Measurements from ENCODE around the gene IQSEC1. TPM values are rescaled to one million over a fixed set of nuclear protein-coding genes. Genes with fewer than 3 reads are reported as not detected.

IQSEC1 gene
- total and polyA plus RNA-seq, 7 experiments from 2014 or later, result 21.1 to 163 (median 70.2) TPM

GRCh38 chr3:13026534-13026933 lies 46.7 kb downstream of the IQSEC1 start:
- H3K36me3 Mint-ChIP-seq, result peaks cover 0 to 2% (median 0%) of the 10 kb centered on the region in 5 donors
- POLR2A ChIA-PET, result no interaction called here
- Histone ChIP-seq H3K27me3 (ENCODE audit: control insufficient read depth in 2 of 2, insufficient read depth in 2 of 2, low read length in 2 of 2) (no peaks in the 10 kb centered on the region), H3K4me3 (ENCODE audit: low read length) (no peak overlapping the region), H3K4me1 (ENCODE audit: control insufficient read depth in 2 of 2, insufficient read depth in 2 of 2, low read length in 2 of 2) (no peaks in the 10 kb centered on the region), H3K36me3 (ENCODE audit: control insufficient read depth in 2 of 3, insufficient read depth in 3 of 3, low read length in 3 of 3) (no peaks in the 10 kb centered on the region), H3K27ac (ENCODE audit: low read depth, low read length) (no peak overlapping the region), H3K9me3 (ENCODE audit: control insufficient read depth in 2 of 3, low read length in 3 of 3) (no peaks in the 10 kb centered on the region)
- no peak overlapping the region for H3K4me3 Mint-ChIP-seq
- H3K4me1 Mint-ChIP-seq, result peaks cover 0 to 5% (median 0%) of the 10 kb centered on the region in 7 donors
- H3K27ac Mint-ChIP-seq, result peak overlapping the region in 2 of 9 donors; percentile 2 to 59
- intact Hi-C loops (cut with micrococcal nuclease), result no loop called here
- ATAC-seq (no peak), DNase-seq (no peak)
- H3K9me3 Mint-ChIP-seq, result peaks cover 0 to 3% (median 0%) of the 10 kb centered on the region in 11 donors
- CTCF ChIA-PET, result no interaction called here
- no peaks in the 10 kb centered on the region for H3K27me3 Mint-ChIP-seq

DNA sequence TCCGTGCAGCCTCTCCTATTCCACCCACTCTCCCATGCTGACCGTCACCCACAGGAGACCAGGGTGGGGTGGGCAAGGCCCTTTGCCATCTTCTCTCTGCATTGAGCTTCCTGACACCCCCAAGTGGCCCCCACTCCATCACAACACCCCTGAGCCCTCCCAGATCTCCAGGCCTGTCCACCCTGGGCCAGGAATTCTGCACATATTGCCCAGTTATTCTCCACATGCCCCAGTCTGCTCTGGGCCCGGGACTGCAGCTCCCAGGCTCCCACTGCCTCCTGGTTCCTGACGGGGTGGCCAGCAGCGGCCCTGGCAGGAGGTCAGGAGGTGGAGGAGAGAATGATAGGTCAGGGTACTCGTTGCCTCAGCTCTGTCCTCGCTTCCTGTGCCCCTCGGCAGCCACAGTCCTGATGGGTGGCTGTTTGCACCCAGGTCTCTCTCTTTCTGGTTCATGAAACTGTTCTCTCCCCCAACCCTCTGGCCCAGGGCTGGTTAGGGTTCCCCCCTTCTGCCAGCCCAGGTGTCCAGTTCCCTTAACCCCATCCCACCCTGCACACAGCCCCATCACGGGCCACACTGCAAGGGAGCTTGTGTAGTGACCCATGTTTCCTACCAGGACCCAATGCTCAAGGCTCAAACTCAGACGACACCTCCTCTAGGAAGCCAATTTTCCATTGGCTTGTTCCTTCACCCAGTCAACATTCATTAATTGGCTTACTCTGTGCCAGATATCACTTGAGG lies 47.3 kb downstream of the IQSEC1 start:
- H3K9me3 ChIP-seq (ENCODE audit: control insufficient read depth in 2 of 3, low read length in 3 of 3), result no peaks in the 10 kb centered on the region
- ChIA-PET CTCF (no interaction called here), POLR2A (interaction anchor here (1.3 kb wide), 1 partner anchor 10 kb away, joined by 3 read pairs; no protein-coding TSS in a partner anchor)
- H3K27me3 ChIP-seq (ENCODE audit: control insufficient read depth in 2 of 2, insufficient read depth in 2 of 2, low read length in 2 of 2), result no peaks in the 10 kb centered on the region
- DNase-seq (no peak), ATAC-seq (no peak)
- H3K36me3 ChIP-seq (ENCODE audit: control insufficient read depth in 2 of 3, insufficient read depth in 3 of 3, low read length in 3 of 3), result no peaks in the 10 kb centered on the region
- peaks cover 0 to 3% (median 0%) of the 10 kb centered on the region in 11 donors for H3K9me3 Mint-ChIP-seq
- no peak overlapping the region for H3K4me3 ChIP-seq (ENCODE audit: low read length)
- peaks cover 0 to 5% (median 0%) of the 10 kb centered on the region in 7 donors for H3K4me1 Mint-ChIP-seq
- intact Hi-C loops (cut with micrococcal nuclease), result no loop called here
- H3K36me3 Mint-ChIP-seq, result peaks cover 0 to 2% (median 0%) of the 10 kb centered on the region in 5 donors
- H3K4me3 Mint-ChIP-seq, result no peak overlapping the region
- H3K27ac Mint-ChIP-seq, result peak overlapping the region in 2 of 9 donors; percentile 2 to 59
- H3K4me1 ChIP-seq (ENCODE audit: control insufficient read depth in 2 of 2, insufficient read depth in 2 of 2, low read length in 2 of 2), result no peaks in the 10 kb centered on the region
- no peaks in the 10 kb centered on the region for H3K27me3 Mint-ChIP-seq
- no peak overlapping the region for H3K27ac ChIP-seq (ENCODE audit: low read depth, low read length)

GRCh38 chr3:13025090-13025489 lies 48.1 kb downstream of the IQSEC1 start:
- H3K4me1 Mint-ChIP-seq, result peaks cover 0 to 10% (median 0%) of the 10 kb centered on the region in 7 donors
- peaks cover 0 to 3% (median 0%) of the 10 kb centered on the region in 11 donors for H3K9me3 Mint-ChIP-seq
- Histone ChIP-seq H3K4me3 (ENCODE audit: low read length) (no peak overlapping the region), H3K27ac (ENCODE audit: low read depth, low read length) (no peak overlapping the region), H3K9me3 (ENCODE audit: control insufficient read depth in 2 of 3, low read length in 3 of 3) (no peaks in the 10 kb centered on the region), H3K4me1 (ENCODE audit: control insufficient read depth in 2 of 2, insufficient read depth in 2 of 2, low read length in 2 of 2) (no peaks in the 10 kb centered on the region), H3K36me3 (ENCODE audit: control insufficient read depth in 2 of 3, insufficient read depth in 3 of 3, low read length in 3 of 3) (no peaks in the 10 kb centered on the region), H3K27me3 (ENCODE audit: control insufficient read depth in 2 of 2, insufficient read depth in 2 of 2, low read length in 2 of 2) (no peaks in the 10 kb centered on the region)
- H3K36me3 Mint-ChIP-seq, result peaks cover 0 to 2% (median 0%) of the 10 kb centered on the region in 5 donors
- DNase-seq (no peak), ATAC-seq (peak; percentile 67)
- no peak overlapping the region for H3K4me3 Mint-ChIP-seq
- no peaks in the 10 kb centered on the region for H3K27me3 Mint-ChIP-seq
- ChIA-PET CTCF (no interaction called here), POLR2A (interaction anchor here (1.3 kb wide), 1 partner anchor 9 kb away, joined by 3 read pairs; no protein-coding TSS in a partner anchor)
- intact Hi-C loops (cut with micrococcal nuclease), result no loop called here
- H3K27ac Mint-ChIP-seq, result no peak overlapping the region

- POLR2A ChIA-PET, result interaction anchor here (1.3 kb wide), 1 partner anchor 9 kb away, joined by 3 read pairs; no protein-coding TSS in a partner anchor
- H3K4me3 ChIP-seq (ENCODE audit: low read length), result no peak overlapping the region
- DNase-seq, result no peak
- peak overlapping the region in 1 of 9 donors; percentile 46 for H3K27ac Mint-ChIP-seq
- no peaks in the 10 kb centered on the region for H3K36me3 ChIP-seq (ENCODE audit: control insufficient read depth in 2 of 3, insufficient read depth in 3 of 3, low read length in 3 of 3)
- no peaks in the 10 kb centered on the region for H3K27me3 Mint-ChIP-seq
- no peak overlapping the region for H3K27ac ChIP-seq (ENCODE audit: low read depth, low read length)
- no peak overlapping the region for H3K4me3 Mint-ChIP-seq
- CTCF ChIA-PET, result no interaction called here
- intact Hi-C loops (cut with micrococcal nuclease), result no loop called here
- no peaks in the 10 kb centered on the region for H3K4me1 ChIP-seq (ENCODE audit: control insufficient read depth in 2 of 2, insufficient read depth in 2 of 2, low read length in 2 of 2)
- H3K9me3 Mint-ChIP-seq, result peaks cover 0 to 3% (median 0%) of the 10 kb centered on the region in 11 donors
- peaks cover 0 to 2% (median 0%) of the 10 kb centered on the region in 5 donors for H3K36me3 Mint-ChIP-seq
- ATAC-seq, result no peak
- no peaks in the 10 kb centered on the region for H3K9me3 ChIP-seq (ENCODE audit: control insufficient read depth in 2 of 3, low read length in 3 of 3)
- peaks cover 0 to 10% (median 0%) of the 10 kb centered on the region in 7 donors for H3K4me1 Mint-ChIP-seq
- no peaks in the 10 kb centered on the region for H3K27me3 ChIP-seq (ENCODE audit: control insufficient read depth in 2 of 2, insufficient read depth in 2 of 2, low read length in 2 of 2)
These were observed 48.5 kb downstream of the IQSEC1 start for GRCh38 chr3:13024765-13025065.

- no peaks in the 10 kb centered on the region for H3K36me3 ChIP-seq (ENCODE audit: control insufficient read depth in 2 of 3, insufficient read depth in 3 of 3, low read length in 3 of 3)
- POLR2A ChIA-PET, result interaction anchor here (1.3 kb wide), 1 partner anchor 8 kb away, joined by 3 read pairs; no protein-coding TSS in a partner anchor
- DNase-seq (no peak), ATAC-seq (no peak)
- Mint-ChIP-seq H3K36me3 (peaks cover 0 to 2% (median 0%) of the 10 kb centered on the region in 5 donors), H3K27ac (peak overlapping the region in 1 of 9 donors; percentile 68), H3K27me3 (no peaks in the 10 kb centered on the region), H3K9me3 (peaks cover 0 to 3% (median 0%) of the 10 kb centered on the region in 11 donors), H3K4me1 (peaks cover 0 to 10% (median 0%) of the 10 kb centered on the region in 7 donors), H3K4me3 (no peak overlapping the region)
- H3K27me3 ChIP-seq (ENCODE audit: control insufficient read depth in 2 of 2, insufficient read depth in 2 of 2, low read length in 2 of 2), result no peaks in the 10 kb centered on the region
- no peak overlapping the region for H3K27ac ChIP-seq (ENCODE audit: low read depth, low read length)
- CTCF ChIA-PET, result interaction anchor here (0.5 kb wide), 1 partner anchor 654 kb away, joined by 3 read pairs; no protein-coding TSS in a partner anchor
- no peaks in the 10 kb centered on the region for H3K4me1 ChIP-seq (ENCODE audit: control insufficient read depth in 2 of 2, insufficient read depth in 2 of 2, low read length in 2 of 2)
- H3K4me3 ChIP-seq (ENCODE audit: low read length), result no peak overlapping the region
- intact Hi-C loops (cut with micrococcal nuclease), result no loop called here
- H3K9me3 ChIP-seq (ENCODE audit: control insufficient read depth in 2 of 3, low read length in 3 of 3), result no peaks in the 10 kb centered on the region
These were observed 49.1 kb downstream of the IQSEC1 start for GRCh38 chr3:13023971-13024764.

DNA sequence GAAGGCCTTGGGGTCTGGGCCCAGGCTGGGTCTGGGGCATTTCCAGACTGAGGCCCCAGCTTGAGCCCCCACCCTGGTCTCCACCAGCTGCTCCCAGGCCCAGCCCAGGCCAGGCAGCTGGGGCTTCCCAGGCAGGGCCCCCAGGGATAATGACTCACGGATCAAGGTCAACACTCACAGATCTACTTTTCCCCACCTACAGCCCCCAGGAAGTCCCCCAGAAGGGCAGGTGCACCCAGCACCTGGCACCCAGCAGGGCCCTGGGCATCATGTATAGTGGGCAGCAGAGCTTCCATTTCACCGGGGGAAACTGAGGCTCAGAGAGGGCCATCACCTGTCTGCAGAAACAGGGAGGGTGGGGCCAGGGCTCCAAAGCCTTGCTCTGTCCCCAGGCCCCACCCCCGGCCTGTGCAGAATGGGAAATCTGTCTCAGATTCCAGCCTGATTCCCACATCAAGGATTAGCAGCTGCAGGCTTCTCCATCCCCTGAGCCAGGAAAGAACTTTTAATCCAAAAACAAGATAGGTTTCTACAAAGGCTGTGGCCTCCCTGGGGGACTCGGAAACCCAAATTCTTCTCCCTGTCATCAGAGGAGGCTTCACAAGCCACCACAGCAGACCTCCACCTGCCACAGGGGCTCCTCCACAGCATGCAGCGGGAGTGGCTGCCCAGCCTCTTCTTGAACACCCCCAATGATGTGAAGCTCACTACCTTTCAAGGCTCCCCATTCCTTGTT lies 49.8 kb downstream of the IQSEC1 start:
- no peak for ATAC-seq
- CTCF ChIA-PET, result interaction anchor here (0.5 kb wide), 1 partner anchor 655 kb away, joined by 3 read pairs; no protein-coding TSS in a partner anchor
- intact Hi-C loops (cut with micrococcal nuclease), result no loop called here
- H3K4me3 ChIP-seq (ENCODE audit: low read length), result no peak overlapping the region
- POLR2A ChIA-PET, result no interaction called here
- peaks cover 0 to 10% (median 2%) of the 10 kb centered on the region in 7 donors for H3K4me1 Mint-ChIP-seq
- H3K27me3 ChIP-seq (ENCODE audit: control insufficient read depth in 2 of 2, insufficient read depth in 2 of 2, low read length in 2 of 2), result no peaks in the 10 kb centered on the region
- no peaks in the 10 kb centered on the region for H3K36me3 ChIP-seq (ENCODE audit: control insufficient read depth in 2 of 3, insufficient read depth in 3 of 3, low read length in 3 of 3)
- no peaks in the 10 kb centered on the region for H3K4me1 ChIP-seq (ENCODE audit: control insufficient read depth in 2 of 2, insufficient read depth in 2 of 2, low read length in 2 of 2)
- H3K27ac Mint-ChIP-seq, result peak overlapping the region in 1 of 9 donors; percentile 68
- peaks cover 0 to 2% (median 0%) of the 10 kb centered on the region in 5 donors for H3K36me3 Mint-ChIP-seq
- H3K27ac ChIP-seq (ENCODE audit: low read depth, low read length), result no peak overlapping the region
- H3K4me3 Mint-ChIP-seq, result peak overlapping the region in 1 of 10 donors; percentile 7
- no peak for DNase-seq
- no peaks in the 10 kb centered on the region for H3K9me3 ChIP-seq (ENCODE audit: control insufficient read depth in 2 of 3, low read length in 3 of 3)
- H3K9me3 Mint-ChIP-seq, result peaks cover 0 to 3% (median 0%) of the 10 kb centered on the region in 11 donors
- H3K27me3 Mint-ChIP-seq, result no peaks in the 10 kb centered on the region

Measured in naive thymus-derived CD4-positive, alpha-beta T cell (primary cell).